IPS-NIHi7 (cell line): ENCODE measurements around the gene SIVA1.
"Not testable (repeated sequence)": the region's sequence is repeated elsewhere in the genome, so short reads cannot be mapped to it uniquely, and the experiment has no call there.

ENCODE experiments used
- DNase-seq: peaks from one replicate; pipeline ENCODE4 v3.0.0; 2012; ENCODE audit warnings: mixed read lengths; ENCODE audit errors: extremely low spot score

Gene SIVA1

DNA sequence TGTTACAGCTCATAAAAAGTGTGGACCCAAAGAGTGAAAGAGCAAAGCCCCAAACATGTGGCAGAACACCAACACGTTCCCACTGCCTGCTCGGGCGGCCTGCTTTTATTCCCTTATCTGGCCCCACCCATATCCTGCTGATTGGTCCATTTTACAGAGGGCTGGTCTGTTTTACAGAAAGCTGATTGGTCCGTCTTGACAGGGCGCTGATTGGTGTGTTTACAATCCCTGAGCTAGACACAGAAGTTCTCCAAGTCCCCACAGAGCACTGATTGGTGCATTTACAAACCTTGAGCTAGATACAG lies 2.2 kb upstream of the SIVA1 start:
- DNase-seq = not testable (repeated sequence)

DNA sequence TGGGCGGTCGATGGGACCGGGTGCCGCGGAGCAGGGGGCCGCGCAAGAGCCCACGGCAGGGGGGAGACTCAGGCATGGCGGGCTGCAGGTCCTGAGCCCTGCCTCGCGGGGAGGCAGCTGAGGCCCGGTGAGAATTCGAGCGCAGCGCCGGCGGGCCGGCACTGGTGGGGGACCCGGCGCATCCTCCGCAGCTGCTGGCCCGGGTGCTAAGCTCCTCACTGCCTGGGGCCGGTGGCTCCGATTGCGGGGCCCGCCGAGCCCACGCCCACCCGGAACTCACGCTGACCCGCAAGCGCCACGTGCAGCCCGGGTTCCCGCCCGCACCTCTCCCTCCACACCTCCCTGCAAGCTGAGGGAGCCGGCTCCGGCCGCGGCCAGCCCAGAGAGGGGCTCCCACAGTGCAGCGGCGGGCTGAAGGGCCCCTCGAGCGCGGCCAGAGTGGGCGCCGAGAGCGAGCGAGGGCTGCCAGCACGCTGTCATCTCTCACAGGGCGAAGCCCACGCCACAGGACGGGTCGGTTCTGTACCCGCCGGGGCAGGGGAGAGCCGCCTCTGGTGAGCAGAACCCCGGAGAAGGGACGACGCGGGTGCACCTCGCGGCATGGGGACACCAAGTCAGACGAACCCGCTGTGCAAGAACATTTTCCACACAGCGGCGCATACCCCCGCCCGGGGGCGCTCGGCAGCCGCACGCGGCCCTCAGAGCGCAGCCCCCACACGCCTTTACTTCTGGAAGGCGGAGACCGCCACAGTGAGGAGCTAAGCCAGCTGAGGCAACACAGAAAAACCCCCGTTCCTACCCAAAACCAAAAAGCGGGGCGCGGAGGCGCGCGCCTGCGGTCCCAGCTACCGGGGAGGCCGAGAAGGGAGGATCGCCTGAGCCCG lies 1.2 kb upstream of the SIVA1 start:
- no peak for DNase-seq

DNA sequence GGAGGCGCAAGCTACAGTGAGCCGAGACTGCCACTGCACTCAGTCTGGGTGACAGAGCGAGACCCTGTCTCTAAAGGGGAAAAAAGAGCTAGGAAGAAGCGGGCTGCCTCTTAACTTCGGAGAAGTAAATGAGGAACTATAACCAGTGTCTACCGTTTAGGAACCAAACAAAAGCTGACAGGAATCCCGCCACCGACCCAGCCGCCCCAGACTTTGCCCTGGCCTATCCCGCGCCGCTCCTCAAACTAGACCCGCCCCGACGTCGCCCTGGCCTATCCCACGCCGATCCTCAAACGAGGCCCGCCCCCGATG lies 568 bp upstream of the SIVA1 start:
- DNase-seq = no peak

DNA sequence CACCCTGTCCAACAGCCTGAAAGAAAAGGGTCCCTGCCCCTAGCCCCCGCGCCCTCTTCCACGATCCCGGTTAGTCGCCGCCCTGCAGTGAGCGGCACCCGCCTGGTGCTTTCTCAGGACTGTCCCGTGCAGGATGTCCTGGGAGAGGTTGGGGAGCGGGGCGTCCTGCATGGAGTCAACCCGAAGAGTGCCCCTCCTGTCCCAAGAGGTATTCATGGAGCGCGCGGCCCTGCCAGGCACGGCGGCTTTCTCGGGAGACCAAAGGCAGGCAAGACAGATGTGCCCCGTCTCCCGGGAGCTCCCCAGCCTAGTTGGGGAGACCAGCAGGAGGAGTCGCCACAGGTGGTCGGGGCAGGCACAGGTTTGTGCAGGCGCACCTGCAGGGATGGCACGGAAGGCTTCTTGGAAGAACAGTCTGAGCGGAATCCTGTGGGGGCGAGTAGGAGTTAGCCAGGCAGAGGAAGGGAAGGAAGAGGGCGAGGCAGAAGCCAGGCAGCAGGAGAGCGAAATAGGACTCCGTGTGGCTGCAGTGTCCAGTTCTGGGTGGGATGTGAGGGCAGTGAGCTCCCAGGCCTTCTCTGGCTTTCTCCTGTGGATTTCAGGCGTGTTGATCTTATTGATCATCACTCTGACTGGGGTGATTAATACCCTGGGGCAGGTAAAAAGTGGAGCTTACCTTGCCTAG lies 723 bp downstream of the SIVA1 start:
- no peak for DNase-seq

DNA sequence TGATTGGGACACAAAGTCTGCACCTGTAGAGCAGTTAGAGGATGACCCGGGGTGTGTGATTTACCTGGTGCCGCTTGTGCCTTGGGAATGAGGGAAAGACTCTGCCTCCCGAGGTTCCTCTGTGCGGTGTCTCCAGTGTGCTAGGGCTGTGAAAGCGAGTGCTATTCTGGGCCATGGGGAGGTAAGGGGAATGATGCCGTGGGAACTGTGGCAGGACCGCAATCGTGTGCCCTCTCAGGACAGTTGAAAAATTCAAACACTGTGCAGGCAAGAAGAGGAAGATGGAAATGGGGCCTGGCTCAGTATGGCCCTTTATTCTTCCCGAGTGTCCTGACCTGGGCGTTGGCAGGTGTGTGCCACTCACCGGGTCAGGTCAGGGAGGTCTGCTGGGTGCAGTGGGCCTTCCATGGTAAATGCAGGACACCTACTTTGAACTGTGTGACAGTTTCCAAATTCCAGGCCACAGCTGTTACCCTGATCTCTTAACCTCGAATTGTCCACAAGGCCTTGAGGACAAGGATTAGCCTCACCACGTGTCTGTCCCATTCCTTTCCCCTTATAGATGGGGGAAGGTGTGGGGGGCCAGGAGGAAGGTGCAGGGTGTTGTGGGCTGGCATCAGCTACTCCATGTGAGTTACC lies 1.4 kb downstream of the SIVA1 start:
- DNase-seq = no peak

DNA sequence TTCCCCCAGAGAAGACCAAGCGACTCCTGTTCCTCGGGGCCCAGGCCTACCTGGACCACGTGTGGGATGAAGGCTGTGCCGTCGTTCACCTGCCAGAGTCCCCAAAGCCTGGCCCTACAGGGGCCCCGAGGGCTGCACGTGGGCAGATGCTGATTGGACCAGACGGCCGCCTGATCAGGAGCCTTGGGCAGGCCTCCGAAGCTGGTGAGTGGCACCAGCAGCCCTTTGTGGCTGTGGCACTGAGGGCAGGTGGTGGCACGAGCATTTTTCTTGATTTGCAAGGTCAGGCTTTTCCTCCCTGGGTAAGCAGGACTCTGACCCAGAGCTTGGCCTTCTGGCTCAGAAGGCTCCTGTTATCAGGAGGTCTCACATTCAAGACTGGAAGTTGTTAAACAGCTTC lies 2.7 kb downstream of the SIVA1 start:
- DNase-seq = no peak

DNA sequence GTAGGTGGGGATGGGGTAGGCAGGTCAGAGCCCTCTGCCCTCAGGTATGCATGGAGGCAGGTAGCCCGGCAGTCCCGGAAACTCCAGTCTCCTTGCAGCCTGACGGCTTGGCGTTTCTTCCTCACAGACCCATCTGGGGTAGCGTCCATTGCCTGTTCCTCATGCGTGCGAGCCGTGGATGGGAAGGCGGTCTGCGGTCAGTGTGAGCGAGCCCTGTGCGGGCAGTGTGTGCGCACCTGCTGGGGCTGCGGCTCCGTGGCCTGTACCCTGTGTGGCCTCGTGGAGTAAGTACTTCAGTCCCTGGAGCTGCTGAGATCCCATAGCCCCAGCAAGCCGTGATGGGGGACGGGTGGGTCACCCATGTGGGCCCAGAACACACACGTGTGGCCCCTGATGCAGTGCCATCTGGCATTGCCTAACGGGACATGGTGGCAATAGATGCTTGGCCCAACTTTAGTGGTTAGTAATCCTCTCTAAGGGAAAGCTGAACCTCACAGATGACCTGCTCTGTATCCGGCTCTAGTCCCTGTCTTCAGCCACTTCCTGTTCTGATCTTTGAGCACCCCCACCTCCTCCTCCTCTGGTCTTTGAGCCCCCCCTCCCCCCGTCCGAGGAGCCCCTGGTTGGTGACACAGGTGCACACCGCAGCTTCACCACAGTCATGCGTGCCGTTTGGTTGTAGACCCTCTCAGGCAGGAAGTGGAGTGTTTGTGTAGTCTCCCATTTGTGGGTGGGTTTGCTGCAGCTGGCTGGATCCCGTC lies 3.7 kb downstream of the SIVA1 start:
- no peak for DNase-seq

DNA sequence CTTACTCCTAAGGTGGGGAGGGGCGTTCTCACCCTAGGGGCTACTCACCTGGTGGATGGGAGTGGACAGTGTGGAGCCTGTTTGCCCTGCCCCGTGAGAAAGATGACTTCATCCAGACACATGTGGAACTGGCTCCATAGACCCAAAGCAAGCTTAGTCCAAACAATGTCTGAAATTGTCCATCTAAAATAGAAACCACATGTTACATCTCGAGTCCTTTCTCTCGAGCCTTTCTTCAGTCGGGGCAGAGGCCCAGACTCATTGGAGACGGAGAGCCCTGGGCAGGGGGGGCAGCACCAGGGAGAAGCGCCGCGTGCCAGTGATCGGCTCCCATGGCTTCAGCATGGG lies 4.3 kb downstream of the SIVA1 start:
- no peak for DNase-seq

DNA sequence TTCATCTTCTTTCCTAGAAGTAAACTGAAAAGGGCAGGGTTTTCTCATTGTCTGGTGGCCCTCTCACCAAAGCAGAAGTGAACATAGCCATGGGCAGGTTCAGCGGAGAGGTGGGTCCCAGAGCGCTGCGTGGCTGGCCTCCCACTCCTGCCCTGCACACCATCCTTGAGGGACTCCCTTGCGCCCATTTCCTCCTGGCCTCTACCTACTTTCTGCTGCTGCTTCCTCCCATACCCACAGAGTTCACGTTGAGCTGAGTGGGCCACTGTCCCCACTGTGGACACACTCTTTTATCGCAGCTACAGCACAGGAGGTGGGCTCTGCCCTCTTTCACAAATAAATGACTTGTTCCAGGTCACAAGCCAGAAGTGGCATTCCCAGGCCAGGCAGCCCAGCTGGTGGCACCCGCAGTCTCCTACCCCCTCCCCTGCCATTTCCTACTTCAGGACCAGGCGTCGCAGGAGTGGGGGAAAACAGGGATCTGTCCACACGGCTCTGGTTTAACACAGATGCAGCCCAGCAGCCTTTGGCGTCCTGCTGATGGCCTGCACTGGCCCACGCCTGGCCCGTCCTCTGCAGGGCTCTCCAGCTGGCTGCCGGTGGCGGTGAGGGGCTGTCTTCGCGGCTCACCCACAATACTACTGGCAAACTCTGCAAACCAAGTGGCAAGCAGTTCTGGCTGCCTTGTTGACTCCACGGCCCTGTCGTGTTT lies 4.9 kb downstream of the SIVA1 start:
- no peak for DNase-seq

DNA sequence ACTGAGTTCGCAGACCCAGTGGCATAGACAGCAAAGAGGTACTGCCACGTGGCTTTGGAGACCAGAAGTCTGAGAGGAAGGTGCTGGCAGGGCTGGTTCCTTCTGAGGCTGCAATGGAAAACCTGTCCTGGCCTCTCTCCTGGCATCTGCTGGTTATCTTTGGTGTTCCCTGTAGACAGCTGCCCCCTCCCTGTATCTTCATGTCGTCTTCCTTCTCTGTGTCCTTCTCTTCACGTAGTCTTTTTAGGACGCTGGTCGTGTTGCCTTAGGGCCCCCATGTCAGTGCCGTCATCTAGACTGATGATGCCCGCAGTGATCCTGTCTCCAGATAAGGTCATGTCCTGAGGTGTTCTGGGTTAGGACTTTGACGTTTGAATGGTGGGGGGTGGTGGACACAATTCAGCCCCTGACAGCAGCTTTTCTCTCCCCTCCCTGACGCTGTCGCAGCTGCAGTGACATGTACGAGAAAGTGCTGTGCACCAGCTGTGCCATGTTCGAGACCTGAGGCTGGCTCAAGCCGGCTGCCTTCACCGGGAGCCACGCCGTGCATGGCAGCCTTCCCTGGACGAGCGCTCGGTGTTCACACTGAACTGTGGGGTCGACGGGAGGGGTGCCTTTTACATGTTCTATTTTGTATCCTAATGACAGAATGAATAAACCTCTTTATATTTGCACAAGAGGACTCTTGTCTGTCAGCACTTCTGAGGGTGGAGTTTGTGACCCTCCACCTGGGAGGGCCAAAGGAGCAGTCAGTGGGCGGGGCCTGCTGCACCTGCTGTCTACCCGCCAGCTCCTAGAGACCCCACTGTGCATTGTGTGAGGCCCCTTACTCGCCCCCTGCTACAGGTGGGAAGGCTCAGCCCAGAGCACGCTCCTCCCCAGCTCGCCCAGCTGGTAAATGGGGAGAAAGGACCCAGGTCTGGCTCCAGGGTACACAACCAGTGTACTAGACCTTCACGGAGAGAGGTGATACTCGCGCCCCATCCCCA lies 6.3 kb downstream of the SIVA1 start:
- no peak for DNase-seq

DNA sequence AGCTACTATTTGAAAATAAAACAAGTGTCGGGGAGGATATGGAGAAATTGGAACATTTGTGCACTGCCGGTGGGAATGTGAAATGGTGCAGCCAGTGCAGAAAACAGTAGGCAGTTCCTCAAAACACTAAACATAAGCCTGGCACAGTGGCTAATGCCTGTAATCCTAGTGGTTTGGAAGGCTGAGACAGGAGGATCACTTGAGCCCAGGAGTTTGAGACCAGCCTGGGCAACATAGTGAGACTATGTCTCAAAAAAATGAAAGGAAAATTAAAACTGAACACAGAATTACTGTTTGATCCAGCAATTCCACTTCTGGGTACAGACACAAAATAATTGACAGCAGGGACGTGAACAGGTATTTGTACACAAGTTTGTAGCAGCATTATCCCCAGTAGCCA lies 12.6 kb downstream of the SIVA1 start:
- no peak for DNase-seq

DNA sequence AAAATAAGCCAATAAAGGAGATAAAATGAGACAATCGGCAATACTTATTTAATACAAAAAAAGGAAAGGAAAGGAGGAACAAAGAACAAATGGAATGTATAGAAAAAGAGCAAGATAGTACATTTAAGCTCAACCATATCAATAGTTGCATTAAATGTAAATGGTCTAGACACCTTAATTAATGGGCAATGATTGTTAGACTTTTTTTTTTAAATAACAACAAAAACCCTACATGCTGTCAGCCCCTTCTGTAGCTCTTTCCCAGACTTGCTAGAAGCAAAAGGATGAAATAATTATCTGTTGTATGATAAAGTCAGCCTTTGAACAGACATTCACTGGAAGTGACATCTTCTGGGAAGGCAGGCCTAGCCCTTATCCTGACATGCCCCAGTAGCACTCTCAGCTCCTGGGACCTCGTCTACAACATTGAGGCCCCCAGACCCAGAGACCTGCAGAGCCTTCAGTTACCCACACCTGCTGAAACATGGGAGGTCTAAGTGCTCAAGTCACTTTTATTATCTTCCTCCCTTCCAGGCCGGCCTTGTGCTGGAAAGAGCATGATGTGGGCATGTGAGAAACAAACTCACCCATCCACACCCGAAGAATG lies 13.4 kb downstream of the SIVA1 start:
- no peak for DNase-seq

DNA sequence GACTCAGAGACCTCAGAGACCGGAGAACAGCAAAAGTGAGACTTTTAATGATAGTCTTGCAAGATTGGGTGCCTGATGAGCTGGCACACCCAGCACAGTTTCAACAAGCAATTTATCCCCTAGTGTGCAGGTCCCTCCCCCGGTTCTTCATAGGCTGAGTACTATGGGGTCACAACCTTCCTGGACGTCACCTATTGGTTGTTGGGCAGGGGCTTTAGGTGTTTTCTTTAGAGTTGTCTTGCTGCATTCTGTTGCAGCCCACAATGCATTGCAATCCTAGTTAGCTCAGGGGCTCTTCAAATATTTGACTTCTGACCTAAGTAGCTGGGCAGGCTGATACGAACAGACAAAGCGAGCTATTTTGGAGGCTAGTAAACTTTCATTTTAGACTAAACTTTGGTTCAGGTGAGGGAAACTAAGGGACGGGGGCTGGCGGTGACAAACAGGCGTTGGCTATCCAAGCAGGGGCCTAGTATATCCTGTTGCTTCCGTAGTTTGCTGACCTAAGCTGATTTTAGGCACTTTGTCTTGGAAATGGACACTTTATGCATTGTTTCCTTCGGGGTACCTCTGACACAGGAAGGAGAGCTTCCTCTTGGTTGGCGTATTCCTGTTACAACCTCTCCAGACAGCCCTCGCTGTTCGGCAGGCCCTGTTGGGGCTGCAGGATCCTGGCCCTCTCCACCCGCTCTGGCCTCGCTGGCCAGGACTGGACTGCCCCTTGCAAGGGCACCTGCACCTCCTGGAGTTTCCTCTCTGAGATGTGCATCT lies 14.1 kb downstream of the SIVA1 start:
- DNase-seq = no peak

DNA sequence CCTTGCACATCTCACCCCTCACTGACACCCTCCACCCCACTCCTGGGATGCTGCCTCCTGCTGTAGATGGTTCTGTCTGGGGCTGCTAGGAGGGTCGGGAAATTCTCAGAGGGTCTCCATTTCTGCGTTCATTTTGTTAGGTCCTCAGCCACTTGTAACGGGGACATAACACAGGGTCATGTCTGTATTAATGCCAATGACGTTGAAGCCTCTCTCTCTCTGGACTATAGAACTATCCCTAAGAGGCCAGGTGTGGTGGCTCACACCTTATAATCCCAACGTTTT lies 14.6 kb downstream of the SIVA1 start:
- DNase-seq = no peak

DNA sequence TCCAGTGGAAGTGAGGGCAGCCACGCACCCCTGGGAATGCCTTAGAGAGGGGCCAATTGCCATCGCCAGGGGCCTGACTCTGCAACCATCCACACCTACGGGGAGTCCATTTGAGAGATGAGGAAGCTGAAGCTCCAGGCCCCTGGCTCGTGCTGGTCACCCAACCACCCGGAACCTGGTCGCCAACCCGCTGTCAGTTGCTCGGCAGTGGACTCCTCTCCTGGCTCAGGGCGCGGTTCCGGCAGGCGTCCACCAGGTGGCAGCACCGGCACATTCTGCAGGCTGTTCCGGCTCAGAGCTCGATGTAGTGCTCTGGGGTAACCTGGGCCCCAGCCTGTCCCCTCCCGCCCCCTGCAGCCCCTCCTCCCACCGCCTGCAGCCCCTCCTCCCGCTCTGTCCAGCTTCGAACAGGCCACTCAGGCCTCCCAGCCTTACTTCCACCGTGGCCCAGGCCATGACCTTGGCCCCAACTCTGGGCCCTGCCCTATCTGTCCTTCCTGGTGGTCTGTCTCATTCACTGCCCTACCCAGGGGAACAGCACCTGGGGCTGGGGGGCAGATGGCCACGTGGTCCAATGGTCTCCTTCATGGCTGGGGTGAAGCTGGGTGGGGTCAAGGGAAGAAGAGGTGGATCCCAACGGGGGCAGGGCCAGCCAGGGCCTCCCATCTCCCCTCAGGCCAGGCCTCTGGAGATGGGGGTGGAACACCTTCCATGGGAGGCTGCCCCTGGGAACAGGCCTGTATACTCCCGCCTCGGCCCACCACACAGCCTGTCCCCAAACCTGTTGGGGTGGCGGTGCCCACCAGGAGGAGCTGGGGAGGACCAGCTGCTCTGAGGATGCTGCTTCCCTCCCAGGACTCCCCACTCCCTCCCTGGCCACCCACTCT lies 15.7 kb downstream of the SIVA1 start:
- DNase-seq = peak; percentile 96

DNA sequence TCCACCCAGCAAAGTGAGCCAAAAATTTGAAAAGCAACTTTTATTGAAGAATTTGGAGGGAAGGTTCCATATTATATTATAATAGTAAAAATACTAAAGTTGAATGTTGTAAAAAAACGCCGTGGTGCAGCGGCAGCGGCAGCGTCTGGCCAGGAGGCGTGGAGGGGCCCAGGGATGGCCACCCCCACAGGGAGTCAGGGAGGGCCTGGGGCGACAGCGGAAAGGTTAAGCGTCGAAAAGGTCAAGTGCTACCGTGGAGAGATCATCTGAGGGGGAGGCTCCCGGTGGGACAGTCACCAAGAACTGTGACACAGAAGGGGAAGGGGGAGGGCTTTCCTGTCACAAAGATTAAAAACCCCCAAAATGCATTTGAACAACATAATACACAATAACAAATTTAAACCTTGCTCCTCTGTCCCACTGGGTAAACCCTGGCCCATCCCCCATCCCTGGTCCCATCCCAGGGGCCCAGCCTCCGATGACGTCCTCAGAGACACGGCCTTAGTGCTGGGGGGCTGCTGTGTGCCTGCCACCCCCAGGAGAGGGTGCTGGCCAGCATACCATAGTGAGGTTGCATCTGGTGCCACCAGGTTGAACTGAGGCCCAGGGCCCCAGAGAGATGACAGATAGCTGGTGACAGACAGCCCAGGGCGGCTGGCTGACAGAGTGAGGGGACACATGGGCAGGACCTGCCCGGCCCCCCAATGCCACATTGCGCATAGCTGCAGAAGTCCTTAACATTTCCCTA lies 16.6 kb downstream of the SIVA1 start:
- no peak for DNase-seq

DNA sequence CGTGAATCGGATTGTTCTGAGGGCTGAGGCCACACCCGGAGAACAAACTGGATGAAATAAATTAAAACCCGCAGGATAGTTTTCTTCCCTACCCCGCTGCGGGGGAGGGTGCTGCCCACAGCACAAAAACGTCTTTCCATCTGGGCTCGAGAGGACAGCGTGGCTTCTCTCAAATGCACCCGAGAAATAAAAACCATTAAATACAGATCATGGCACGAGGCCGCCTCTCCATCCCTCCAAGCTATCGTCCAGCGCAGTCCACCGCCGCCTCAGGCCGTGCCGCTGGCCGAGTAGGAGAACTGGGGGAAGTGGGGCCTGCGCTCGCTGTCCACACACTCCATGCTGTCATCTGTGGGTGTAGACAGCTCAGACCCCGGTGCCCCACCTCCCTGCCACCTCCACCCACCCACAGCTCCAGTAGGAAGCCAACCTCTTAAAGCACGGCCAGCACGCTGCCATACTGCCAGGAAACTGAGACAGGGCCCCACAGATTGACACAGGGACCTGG lies 17.2 kb downstream of the SIVA1 start:
- no peak for DNase-seq

DNA sequence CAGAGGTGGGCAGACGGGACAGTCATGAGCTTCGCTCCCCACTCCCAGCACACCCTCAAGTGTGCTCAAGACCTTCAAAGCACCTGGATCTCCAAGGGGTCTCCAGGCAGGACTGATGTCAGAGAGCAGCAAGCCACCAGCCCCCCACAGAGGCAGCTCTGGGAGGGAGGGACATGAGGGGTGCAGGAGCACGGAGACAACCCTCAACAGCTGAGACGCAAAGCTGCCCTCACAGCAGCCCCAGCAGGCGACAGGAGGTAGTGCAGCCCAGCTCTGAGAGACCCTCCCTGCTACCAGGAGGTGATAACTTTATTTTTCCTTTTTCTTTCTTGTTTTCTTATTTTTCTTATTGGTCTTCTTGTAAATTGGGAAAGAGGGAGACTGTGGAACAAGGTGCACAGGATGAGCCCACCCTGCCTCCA lies 17.9 kb downstream of the SIVA1 start:
- no peak for DNase-seq
